ACC112 (cell line): ENCODE data around the gene RNF215.

Source experiments
- H2AFZ ChIP-seq: fragments of 200-600 bp; sonication (generic); one replicate; pipeline ENCODE4 v1.6.0; 2017; ENCODE audit warnings: antibody characterized with exemption, low read length; ENCODE audit not compliant: unreplicated experiment
- H3K27ac ChIP-seq: fragments of 200-600 bp; sonication (generic); 2 replicates; pipeline ENCODE4 v1.5.1; 2014; ENCODE audit warnings: low read depth, mild to moderate bottlenecking, antibody characterized with exemption, low read length, moderate library complexity
- H3K27me3 ChIP-seq: fragments of 200-600 bp; sonication (generic); 2 replicates; pipeline ENCODE4 v1.6.1; 2014; ENCODE audit warnings: mild to moderate bottlenecking, antibody characterized with exemption, low read length, moderate library complexity, mixed read lengths; ENCODE audit not compliant: insufficient read depth
- H3K36me3 ChIP-seq: fragments of 200-600 bp; sonication (generic); 2 replicates; pipeline ENCODE4 v1.6.1; 2016; ENCODE audit warnings: mild to moderate bottlenecking, antibody characterized with exemption, low read length, moderate library complexity, mixed read lengths; ENCODE audit not compliant: insufficient read depth
- H3K4me1 ChIP-seq: fragments of 200-600 bp; sonication (generic); one replicate; pipeline ENCODE4 v1.6.1; 2016; ENCODE audit warnings: low read length, mixed read lengths; ENCODE audit not compliant: insufficient read depth, unreplicated experiment, control insufficient read depth
- H3K4me3 ChIP-seq: fragments of 200-600 bp; sonication (generic); 2 replicates; pipeline ENCODE4 v1.5.1; 2014; ENCODE audit warnings: mild to moderate bottlenecking, low read depth, low read length
- H3K79me2 ChIP-seq: fragments of 200-600 bp; sonication (generic); one replicate; pipeline ENCODE4 v1.6.0; 2016; ENCODE audit warnings: low read length; ENCODE audit not compliant: control insufficient read depth, unreplicated experiment, insufficient read depth

RNF215 gene

DNA sequence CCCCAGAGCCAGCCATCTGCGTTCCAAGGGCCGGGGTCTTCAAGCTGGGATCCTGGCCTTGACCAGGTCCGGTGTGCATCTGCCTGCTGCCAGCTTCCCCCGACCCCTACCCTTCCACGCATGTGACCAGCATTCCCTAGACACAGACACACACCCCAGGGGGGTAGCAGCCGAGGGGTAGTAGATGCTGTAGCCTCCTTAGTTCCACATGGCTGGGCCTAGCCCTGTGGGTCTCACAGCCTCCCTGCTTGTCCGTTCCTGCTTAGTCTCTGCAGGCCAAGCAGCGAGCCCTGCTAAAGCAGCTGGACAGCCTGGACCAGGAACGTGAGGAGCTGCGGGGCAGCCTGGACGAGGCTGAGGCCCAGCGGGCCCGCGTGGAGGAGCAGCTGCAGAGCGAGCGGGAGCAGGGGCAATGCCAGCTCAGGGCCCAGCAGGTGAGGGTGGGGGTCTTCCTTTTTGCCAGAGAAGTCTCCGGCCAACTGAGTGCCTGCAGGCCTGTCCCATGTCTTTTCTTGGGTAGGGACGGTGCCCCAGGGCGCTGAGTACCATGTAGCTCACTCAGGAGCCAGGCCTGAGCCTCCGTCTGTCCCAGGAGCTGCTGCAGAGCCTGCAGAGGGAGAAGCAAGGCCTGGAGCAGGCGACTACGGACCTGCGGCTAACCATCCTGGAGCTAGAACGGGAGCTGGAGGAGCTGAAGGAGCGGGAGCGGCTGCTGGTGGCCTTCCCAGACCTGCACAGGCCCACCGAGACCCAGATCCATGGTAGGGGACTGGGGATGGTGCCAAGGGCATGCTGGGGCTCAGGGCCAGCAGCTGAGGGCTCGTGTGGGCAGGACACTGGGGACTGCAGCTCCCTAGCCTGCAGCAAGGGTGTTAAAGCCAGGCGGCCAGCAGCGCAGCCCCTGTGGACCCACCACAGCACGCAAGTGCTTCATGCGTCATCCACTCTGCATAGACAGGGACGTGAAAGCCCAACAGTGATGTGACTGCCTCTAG, 13.6 kb downstream of the RNF215 start:
- Histone ChIP-seq H3K79me2 (no peaks in the 10 kb centered on the region), H3K27ac (no peak overlapping the region), H3K4me3 (no peak overlapping the region), H3K27me3 (no peaks in the 10 kb centered on the region), H3K36me3 (no peaks in the 10 kb centered on the region), H2AFZ (no peak overlapping the region), H3K4me1 (no peaks in the 10 kb centered on the region)

DNA sequence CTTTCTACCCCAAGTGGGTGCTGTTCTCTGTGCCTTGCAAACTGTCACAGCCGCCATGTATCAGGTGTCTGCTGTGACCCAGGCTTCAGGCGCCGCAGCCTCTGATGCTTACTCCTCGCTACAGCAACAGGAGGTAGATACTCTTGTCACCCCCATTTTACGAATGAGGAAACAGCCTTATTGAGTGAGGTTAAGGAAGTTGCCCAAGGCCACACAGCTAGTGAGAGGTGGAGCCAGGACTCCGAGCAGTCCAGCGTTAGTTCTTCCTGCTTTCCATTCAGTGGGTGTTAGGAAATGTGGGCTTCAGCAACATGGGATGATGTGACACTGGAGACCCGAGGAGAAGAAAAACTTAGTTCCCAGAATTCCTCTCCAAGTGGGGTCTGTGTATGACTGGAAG, 14.3 kb downstream of the RNF215 start:
- Histone ChIP-seq H3K27me3 (no peaks in the 10 kb centered on the region), H3K79me2 (no peaks in the 10 kb centered on the region), H3K4me3 (no peak overlapping the region)

GRCh38 chr22:30371981-30372380, 15.2 kb downstream of the RNF215 start:
- no peak overlapping the region for H3K4me3 ChIP-seq
- H3K4me1 ChIP-seq, result no peaks in the 10 kb centered on the region
- H3K79me2 ChIP-seq, result no peaks in the 10 kb centered on the region
- H3K36me3 ChIP-seq, result no peaks in the 10 kb centered on the region
- no peak overlapping the region for H3K27ac ChIP-seq
- H2AFZ ChIP-seq, result no peak overlapping the region
- H3K27me3 ChIP-seq, result no peaks in the 10 kb centered on the region

More for the DNA sequence above, 14.3 kb downstream of the RNF215 start:
- Histone ChIP-seq H3K27ac (no peak overlapping the region), H3K4me1 (no peaks in the 10 kb centered on the region), H3K36me3 (no peaks in the 10 kb centered on the region), H2AFZ (no peak overlapping the region)

DNA sequence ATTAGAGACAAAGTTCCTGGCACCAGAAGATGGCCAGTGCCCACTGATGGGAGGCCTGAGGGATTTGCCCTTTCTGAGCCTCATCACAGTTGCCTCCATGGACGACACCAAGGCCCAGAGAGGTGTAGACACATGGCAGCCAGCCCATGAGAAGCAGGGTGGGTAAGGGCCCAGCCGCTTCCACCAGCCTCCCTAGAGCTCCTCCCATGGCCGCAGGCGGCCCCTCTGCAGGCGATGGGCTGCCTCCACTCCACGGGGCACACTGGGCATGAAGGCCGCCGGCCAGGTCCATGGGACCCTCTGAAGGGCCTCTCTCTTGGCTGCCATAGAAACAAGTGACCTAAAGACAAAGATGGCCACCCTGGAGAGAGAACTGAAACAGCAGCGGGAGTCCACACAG, 15.9 kb downstream of the RNF215 start:
- Histone ChIP-seq H2AFZ (no peak overlapping the region), H3K4me1 (no peaks in the 10 kb centered on the region), H3K27ac (no peak overlapping the region), H3K4me3 (no peak overlapping the region), H3K27me3 (no peaks in the 10 kb centered on the region), H3K36me3 (no peaks in the 10 kb centered on the region), H3K79me2 (no peaks in the 10 kb centered on the region)

GRCh38 chr22:30370641-30371230, 16.5 kb downstream of the RNF215 start:
- H3K79me2 ChIP-seq, result no peaks in the 10 kb centered on the region
- H3K27me3 ChIP-seq, result no peaks in the 10 kb centered on the region
- H3K36me3 ChIP-seq, result no peaks in the 10 kb centered on the region
- no peaks in the 10 kb centered on the region for H3K4me1 ChIP-seq
- no peak overlapping the region for H2AFZ ChIP-seq
- H3K4me3 ChIP-seq, result no peak overlapping the region
- H3K27ac ChIP-seq, result no peak overlapping the region

DNA sequence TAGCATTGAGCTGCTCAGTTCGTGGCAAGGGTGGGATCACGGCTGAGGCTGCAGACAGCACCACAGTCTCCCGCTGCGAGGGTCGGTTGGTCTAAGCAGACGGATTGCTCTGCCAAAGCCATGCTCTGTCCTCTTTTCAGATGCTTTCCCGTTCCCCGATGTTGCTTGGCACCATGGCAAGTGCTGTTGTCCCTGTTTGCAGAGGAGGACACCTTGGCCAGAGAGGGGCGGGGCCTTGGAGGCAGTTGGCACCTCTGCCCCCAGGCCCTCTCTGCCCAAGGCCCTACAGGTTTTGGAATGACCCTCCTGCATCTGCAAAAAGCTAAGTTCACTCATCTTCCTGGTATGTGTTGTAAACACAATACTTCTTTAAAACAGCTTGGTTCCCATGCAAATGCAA, 18.8 kb downstream of the RNF215 start:
- H3K27ac ChIP-seq, result no peak overlapping the region
- no peaks in the 10 kb centered on the region for H3K4me1 ChIP-seq
- no peaks in the 10 kb centered on the region for H3K27me3 ChIP-seq
- no peaks in the 10 kb centered on the region for H3K36me3 ChIP-seq
- no peak overlapping the region for H2AFZ ChIP-seq
- H3K4me3 ChIP-seq, result no peak overlapping the region
- no peaks in the 10 kb centered on the region for H3K79me2 ChIP-seq

DNA sequence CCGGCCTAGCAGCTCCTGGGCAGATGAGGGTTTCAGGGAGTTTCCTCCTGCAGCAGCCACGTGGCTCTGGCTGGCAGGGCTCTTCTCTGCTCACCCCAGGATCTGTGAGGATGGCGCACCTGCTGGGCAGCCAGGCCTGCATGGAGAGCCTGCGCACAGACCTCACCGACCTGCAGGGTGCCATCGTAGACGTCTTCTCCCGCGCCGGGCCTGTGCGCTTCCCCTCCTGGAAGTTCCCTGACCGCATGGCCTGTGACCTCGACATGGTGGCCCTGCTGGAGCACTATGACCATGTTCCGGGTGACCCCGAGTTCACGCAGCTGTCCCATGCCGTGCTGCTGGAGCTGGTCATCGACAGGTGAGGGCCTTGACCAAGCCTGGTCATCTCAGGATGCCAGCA, 21.3 kb downstream of the RNF215 start:
- H3K36me3 ChIP-seq, result no peaks in the 10 kb centered on the region
- H3K4me1 ChIP-seq, result no peaks in the 10 kb centered on the region
- H3K27ac ChIP-seq, result no peak overlapping the region

DNA sequence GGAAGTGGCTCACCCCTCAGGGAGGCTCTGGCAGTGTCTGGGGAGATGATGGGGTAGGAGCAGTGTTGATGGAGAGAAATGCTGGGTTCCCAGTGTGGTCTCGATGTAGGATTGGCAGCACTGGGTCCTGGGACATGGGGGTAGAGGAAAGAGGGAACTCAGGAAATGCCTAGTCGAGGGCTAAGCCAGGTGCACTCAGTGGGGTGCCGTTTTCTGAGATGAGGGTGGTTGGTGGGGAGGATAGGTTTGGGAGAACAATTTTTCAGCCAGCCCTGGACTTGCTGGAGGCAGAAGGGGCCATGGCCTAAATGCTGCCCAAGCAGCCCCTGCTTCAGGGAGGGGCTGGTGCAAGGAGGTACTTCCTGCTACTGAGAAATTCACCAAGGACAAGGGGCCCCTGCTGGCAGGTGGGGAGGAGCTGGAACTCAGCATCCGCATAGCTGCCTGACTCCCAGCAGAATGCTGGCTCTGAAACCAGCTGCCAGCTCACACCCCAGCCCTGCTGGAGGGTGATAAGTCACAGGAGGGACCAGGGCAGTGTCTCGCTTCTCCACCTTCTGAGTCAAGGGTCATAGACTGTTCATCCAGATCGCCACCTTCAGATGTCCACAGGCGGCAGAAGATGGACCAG, 24.4 kb downstream of the RNF215 start:
- Histone ChIP-seq H3K4me1 (no peaks in the 10 kb centered on the region), H3K27ac (no peak overlapping the region), H3K36me3 (no peaks in the 10 kb centered on the region), H3K4me3 (no peak overlapping the region), H2AFZ (no peak overlapping the region), H3K79me2 (no peaks in the 10 kb centered on the region), H3K27me3 (no peaks in the 10 kb centered on the region)

More for the DNA sequence above, 21.3 kb downstream of the RNF215 start:
- no peaks in the 10 kb centered on the region for H3K79me2 ChIP-seq
- H3K4me3 ChIP-seq, result no peak overlapping the region
- no peaks in the 10 kb centered on the region for H3K27me3 ChIP-seq
- no peak overlapping the region for H2AFZ ChIP-seq

- Histone ChIP-seq H2AFZ (no peak overlapping the region), H3K27ac (no peak overlapping the region), H3K36me3 (no peaks in the 10 kb centered on the region), H3K4me1 (no peaks in the 10 kb centered on the region), H3K4me3 (no peak overlapping the region), H3K79me2 (no peaks in the 10 kb centered on the region), H3K27me3 (no peaks in the 10 kb centered on the region)
These were observed 25.1 kb downstream of the RNF215 start for GRCh38 chr22:30361916-30362650.

GRCh38 chr22:30358541-30358940, 28.7 kb downstream of the RNF215 start:
- Histone ChIP-seq H3K4me1 (peaks cover 6% of the 10 kb centered on the region), H3K4me3 (no peak overlapping the region), H3K27me3 (no peaks in the 10 kb centered on the region), H2AFZ (no peak overlapping the region), H3K27ac (no peak overlapping the region), H3K79me2 (peaks cover 28% of the 10 kb centered on the region), H3K36me3 (no peaks in the 10 kb centered on the region)
